GM12875 (cell line): Measurements from ENCODE around the gene REEP2.

ENCODE experiments used
- H3K4me3 ChIP-seq: one replicate; pipeline ENCODE4 v1.5.1; 2011; ENCODE audit warnings: low read depth, low read length, control low read depth
- CTCF ChIP-seq: IDR thresholded peaks from 2 replicates; pipeline ENCODE4 v1.5.1; 2011; ENCODE audit warnings: low read depth, mild to moderate bottlenecking, control low read depth, inconsistent platforms, low read length, moderate library complexity, borderline replicate concordance; ENCODE audit not compliant: insufficient read depth

The REEP2 gene

GRCh38 chr5:138463419-138464007 lies 24.7 kb downstream of the REEP2 start:
- H3K4me3 ChIP-seq: peak overlapping the region; percentile 67

GRCh38 chr5:138464008-138464387 lies 25.1 kb downstream of the REEP2 start:
- TF ChIP-seq CTCF: peak; percentile 89
- peak overlapping the region; percentile 89 for H3K4me3 ChIP-seq

More at GRCh38 chr5:138463419-138464007, 24.7 kb downstream of the REEP2 start:
- no peak for TF ChIP-seq CTCF

GRCh38 chr5:138464388-138465260 lies 25.8 kb downstream of the REEP2 start:
- H3K4me3 ChIP-seq: peak overlapping the region; percentile 89
- TF ChIP-seq CTCF: no peak

- peak within 1 kb of the TSS; percentile 89 for H3K4me3 ChIP-seq
- TF ChIP-seq CTCF: no peak; the same call in 1 of the 2 replicates
Observed at GRCh38 chr5:138465261-138466124, 26.6 kb downstream of the REEP2 start, which contains the start of gene EGR1. Gene EGR1 (plus strand): TSS chr5:138465479. CDS start chr5:138465762, 283 bp downstream.

- TF ChIP-seq CTCF: no peak
- H3K4me3 ChIP-seq: peak overlapping the region; percentile 89
Observed at GRCh38 chr5:138466125-138466899, 27.5 kb downstream of the REEP2 start.
